ENCODE measurements around the gene HOXC5.
A peak's percentile ranks its signal among the peaks of the same experiment; 100 is the strongest.

Gene HOXC5

GRCh38 chr12:54044425-54045103 lies 11.7 kb downstream of the HOXC5 start:
- Histone ChIP-seq H3K9me3 (ENCODE audit: control insufficient read depth in 2 of 2, low read length in 2 of 2) (no peaks in the 10 kb centered on the region), H3K4me3 (ENCODE audit: low read length in 2 of 2) (no peak overlapping the region), H3K36me3 (ENCODE audit: control insufficient read depth in 2 of 2, insufficient read depth in 2 of 2, low read length in 2 of 2) (no peaks in the 10 kb centered on the region), H3K4me1 (ENCODE audit: control insufficient read depth in 2 of 2, insufficient read depth in 2 of 2, low read length in 2 of 2) (no peaks in the 10 kb centered on the region), H3K27me3 (ENCODE audit: control insufficient read depth in 2 of 2, insufficient read depth in 2 of 2, low read length in 2 of 2) (peaks cover 73 to 85% of the 10 kb centered on the region in 2 donors), H3K27ac (ENCODE audit: low read depth in 2 of 2, low read length in 2 of 2) (no peak overlapping the region), H3K9ac (ENCODE audit: low read depth in 1 of 2, low read length in 2 of 2) (no peak overlapping the region)

GRCh38 chr12:54045401-54045800 lies 12.6 kb downstream of the HOXC5 start:
- Histone ChIP-seq H3K4me3 (ENCODE audit: low read length in 2 of 2) (no peak overlapping the region), H3K27ac (ENCODE audit: low read depth in 2 of 2, low read length in 2 of 2) (no peak overlapping the region), H3K27me3 (ENCODE audit: control insufficient read depth in 2 of 2, insufficient read depth in 2 of 2, low read length in 2 of 2) (peaks cover 74 to 85% of the 10 kb centered on the region in 2 donors), H3K4me1 (ENCODE audit: control insufficient read depth in 2 of 2, insufficient read depth in 2 of 2, low read length in 2 of 2) (no peaks in the 10 kb centered on the region), H3K9me3 (ENCODE audit: control insufficient read depth in 2 of 2, low read length in 2 of 2) (no peaks in the 10 kb centered on the region), H3K36me3 (ENCODE audit: control insufficient read depth in 2 of 2, insufficient read depth in 2 of 2, low read length in 2 of 2) (no peaks in the 10 kb centered on the region), H3K9ac (ENCODE audit: low read depth in 1 of 2, low read length in 2 of 2) (no peak overlapping the region)

GRCh38 chr12:54045868-54046521 lies 13.1 kb downstream of the HOXC5 start:
- H3K4me1 ChIP-seq (ENCODE audit: control insufficient read depth in 2 of 2, insufficient read depth in 2 of 2, low read length in 2 of 2) = no peaks in the 10 kb centered on the region
- no peak overlapping the region for H3K4me3 ChIP-seq (ENCODE audit: low read length in 2 of 2)
- no peaks in the 10 kb centered on the region for H3K36me3 ChIP-seq (ENCODE audit: control insufficient read depth in 2 of 2, insufficient read depth in 2 of 2, low read length in 2 of 2)
- H3K9me3 ChIP-seq (ENCODE audit: control insufficient read depth in 2 of 2, low read length in 2 of 2) = no peaks in the 10 kb centered on the region
- peaks cover 75 to 86% of the 10 kb centered on the region in 2 donors for H3K27me3 ChIP-seq (ENCODE audit: control insufficient read depth in 2 of 2, insufficient read depth in 2 of 2, low read length in 2 of 2)
- H3K27ac ChIP-seq (ENCODE audit: low read depth in 2 of 2, low read length in 2 of 2) = no peak overlapping the region
- H3K9ac ChIP-seq (ENCODE audit: low read depth in 1 of 2, low read length in 2 of 2) = no peak overlapping the region

GRCh38 chr12:54046809-54047159 lies 13.9 kb downstream of the HOXC5 start:
- no peak overlapping the region for H3K4me3 ChIP-seq (ENCODE audit: low read length in 2 of 2)
- peaks cover 77 to 87% of the 10 kb centered on the region in 2 donors for H3K27me3 ChIP-seq (ENCODE audit: control insufficient read depth in 2 of 2, insufficient read depth in 2 of 2, low read length in 2 of 2)
- no peak overlapping the region for H3K9ac ChIP-seq (ENCODE audit: low read depth in 1 of 2, low read length in 2 of 2)
- no peaks in the 10 kb centered on the region for H3K36me3 ChIP-seq (ENCODE audit: control insufficient read depth in 2 of 2, insufficient read depth in 2 of 2, low read length in 2 of 2)
- H3K27ac ChIP-seq (ENCODE audit: low read depth in 2 of 2, low read length in 2 of 2) = no peak overlapping the region
- H3K4me1 ChIP-seq (ENCODE audit: control insufficient read depth in 2 of 2, insufficient read depth in 2 of 2, low read length in 2 of 2) = no peaks in the 10 kb centered on the region
- no peaks in the 10 kb centered on the region for H3K9me3 ChIP-seq (ENCODE audit: control insufficient read depth in 2 of 2, low read length in 2 of 2)

- Histone ChIP-seq H3K27ac (ENCODE audit: low read depth in 2 of 2, low read length in 2 of 2) (no peak overlapping the region), H3K9me3 (ENCODE audit: control insufficient read depth in 2 of 2, low read length in 2 of 2) (no peaks in the 10 kb centered on the region), H3K4me3 (ENCODE audit: low read length in 2 of 2) (no peak overlapping the region), H3K27me3 (ENCODE audit: control insufficient read depth in 2 of 2, insufficient read depth in 2 of 2, low read length in 2 of 2) (peaks cover 77 to 88% of the 10 kb centered on the region in 2 donors), H3K36me3 (ENCODE audit: control insufficient read depth in 2 of 2, insufficient read depth in 2 of 2, low read length in 2 of 2) (no peaks in the 10 kb centered on the region), H3K4me1 (ENCODE audit: control insufficient read depth in 2 of 2, insufficient read depth in 2 of 2, low read length in 2 of 2) (no peaks in the 10 kb centered on the region), H3K9ac (ENCODE audit: low read depth in 1 of 2, low read length in 2 of 2) (peak overlapping the region in 1 of 2 donors; percentile 26)
Observed at GRCh38 chr12:54047160-54047963, 14.5 kb downstream of the HOXC5 start.

- H3K36me3 ChIP-seq (ENCODE audit: control insufficient read depth in 2 of 2, insufficient read depth in 2 of 2, low read length in 2 of 2) = no peaks in the 10 kb centered on the region
- no peak overlapping the region for H3K27ac ChIP-seq (ENCODE audit: low read depth in 2 of 2, low read length in 2 of 2)
- no peak overlapping the region for H3K4me3 ChIP-seq (ENCODE audit: low read length in 2 of 2)
- no peak overlapping the region for H3K9ac ChIP-seq (ENCODE audit: low read depth in 1 of 2, low read length in 2 of 2)
- H3K9me3 ChIP-seq (ENCODE audit: control insufficient read depth in 2 of 2, low read length in 2 of 2) = no peaks in the 10 kb centered on the region
- H3K4me1 ChIP-seq (ENCODE audit: control insufficient read depth in 2 of 2, insufficient read depth in 2 of 2, low read length in 2 of 2) = no peaks in the 10 kb centered on the region
- peaks cover 78 to 88% of the 10 kb centered on the region in 2 donors for H3K27me3 ChIP-seq (ENCODE audit: control insufficient read depth in 2 of 2, insufficient read depth in 2 of 2, low read length in 2 of 2)
Observed at GRCh38 chr12:54047964-54048303, 15.1 kb downstream of the HOXC5 start.

- H3K27me3 ChIP-seq (ENCODE audit: control insufficient read depth in 2 of 2, insufficient read depth in 2 of 2, low read length in 2 of 2) = peaks cover 78 to 89% of the 10 kb centered on the region in 2 donors
- no peaks in the 10 kb centered on the region for H3K4me1 ChIP-seq (ENCODE audit: control insufficient read depth in 2 of 2, insufficient read depth in 2 of 2, low read length in 2 of 2)
- H3K27ac ChIP-seq (ENCODE audit: low read depth in 2 of 2, low read length in 2 of 2) = no peak overlapping the region
- no peaks in the 10 kb centered on the region for H3K9me3 ChIP-seq (ENCODE audit: control insufficient read depth in 2 of 2, low read length in 2 of 2)
- H3K36me3 ChIP-seq (ENCODE audit: control insufficient read depth in 2 of 2, insufficient read depth in 2 of 2, low read length in 2 of 2) = no peaks in the 10 kb centered on the region
- no peak overlapping the region for H3K9ac ChIP-seq (ENCODE audit: low read depth in 1 of 2, low read length in 2 of 2)
- H3K4me3 ChIP-seq (ENCODE audit: low read length in 2 of 2) = no peak overlapping the region
Observed at GRCh38 chr12:54048406-54049093, 15.7 kb downstream of the HOXC5 start.

- Histone ChIP-seq H3K9ac (ENCODE audit: low read depth in 1 of 2, low read length in 2 of 2) (no peak overlapping the region), H3K36me3 (ENCODE audit: control insufficient read depth in 2 of 2, insufficient read depth in 2 of 2, low read length in 2 of 2) (no peaks in the 10 kb centered on the region), H3K27ac (ENCODE audit: low read depth in 2 of 2, low read length in 2 of 2) (no peak overlapping the region), H3K9me3 (ENCODE audit: control insufficient read depth in 2 of 2, low read length in 2 of 2) (no peaks in the 10 kb centered on the region), H3K4me1 (ENCODE audit: control insufficient read depth in 2 of 2, insufficient read depth in 2 of 2, low read length in 2 of 2) (no peaks in the 10 kb centered on the region), H3K27me3 (ENCODE audit: control insufficient read depth in 2 of 2, insufficient read depth in 2 of 2, low read length in 2 of 2) (peaks cover 78 to 94% of the 10 kb centered on the region in 2 donors), H3K4me3 (ENCODE audit: low read length in 2 of 2) (no peak overlapping the region)
Observed at GRCh38 chr12:54049108-54049507, 16.3 kb downstream of the HOXC5 start.

GRCh38 chr12:54050482-54050810 lies 17.6 kb downstream of the HOXC5 start:
- Histone ChIP-seq H3K36me3 (ENCODE audit: control insufficient read depth in 2 of 2, insufficient read depth in 2 of 2, low read length in 2 of 2) (no peaks in the 10 kb centered on the region), H3K27me3 (ENCODE audit: control insufficient read depth in 2 of 2, insufficient read depth in 2 of 2, low read length in 2 of 2) (peaks cover 70 to 87% of the 10 kb centered on the region in 2 donors), H3K27ac (ENCODE audit: low read depth in 2 of 2, low read length in 2 of 2) (no peak overlapping the region), H3K9me3 (ENCODE audit: control insufficient read depth in 2 of 2, low read length in 2 of 2) (no peaks in the 10 kb centered on the region), H3K4me1 (ENCODE audit: control insufficient read depth in 2 of 2, insufficient read depth in 2 of 2, low read length in 2 of 2) (peaks cover 0 to 4% of the 10 kb centered on the region in 2 donors), H3K9ac (ENCODE audit: low read depth in 1 of 2, low read length in 2 of 2) (no peak overlapping the region), H3K4me3 (ENCODE audit: low read length in 2 of 2) (no peak overlapping the region)

All from mucosa of rectum (tissue), 2 donors.